HepG2 (cell line): ENCODE measurements around the gene VMA21. TPM values are rescaled to one million over a fixed set of nuclear protein-coding genes. Genes with fewer than 3 reads are reported as not detected.

ENCODE experiments used
- ATAC-seq: fragments of 200-7000 bp; cut with Tn5 transposase; 3 replicates; pipeline ENCODE4 v1.9.1; 2020; ENCODE audit warnings: mild to moderate bottlenecking, moderate library complexity
- BruUV-seq: library from RNA; stranded (reverse); fragments of 400-500 nt; replicated peaks from 2 replicates; lab custom pipeline; 2021; lab: Mats Ljungman, UMichigan
- CTCF ChIA-PET: fragments of 300-600 bp; formaldehyde crosslinking; extraction: SDS; loops from one replicate; lab custom pipeline; 2021; ENCODE audit warnings: low total read pairs, inconsistent platforms, low intra/inter-chr PET ratio; lab: Yijun Ruan, JAX
- POLR2A ChIA-PET: fragments of 350-600 bp; sonication (Branson Sonifier 250); formaldehyde crosslinking; loops from one replicate; lab custom pipeline; 2020; ENCODE audit warnings: antibody characterized with exemption, inconsistent platforms; lab: Yijun Ruan, JAX
- DNase-seq: peaks from one replicate; pipeline ENCODE4 v3.0.0-alpha.2; 2015; ENCODE audit warnings: low spot score
- FAIRE-seq: peaks from 3 replicates; lab custom pipeline; 2011; peaks lifted over from hg19 to GRCh38; lab: Jason Lieb, UNC
- H2AFZ ChIP-seq: one replicate; pipeline ENCODE4 v1.6.1; 2011; ENCODE audit warnings: low read length, inconsistent platforms
- H3K27ac ChIP-seq: fragments of 300-600 bp; 3 replicates; pipeline ENCODE4 v1.8.0; 2011; ENCODE audit warnings: mixed run types, mild to moderate bottlenecking, mixed read lengths, low read length, inconsistent platforms; ENCODE audit not compliant: insufficient read depth; ENCODE audit errors: extremely low read length
- H3K27me3 ChIP-seq, 2 experiments: fragments of 200-600 bp in 1 of 2; 2 replicates in 1 of 2; 3 replicates in 1 of 2; pipeline versions ENCODE4 v1.6.0 to v1.8.0; 2011; ENCODE audit warnings: low read length in 2 of 2, mild to moderate bottlenecking in 2 of 2, moderate library complexity in 2 of 2, inconsistent platforms in 1 of 2; ENCODE audit not compliant: insufficient read depth in 2 of 2, control insufficient read depth in 1 of 2
- H3K36me3 ChIP-seq, 2 experiments: fragments of 200-600 bp in 1 of 2; replicated peaks in 1 of 2; 2 replicates in 1 of 2; 3 replicates in 1 of 2; pipeline versions ENCODE4 v1.5.1 to v1.8.0; 2011; ENCODE audit warnings: low read length in 2 of 2, inconsistent platforms in 1 of 2; ENCODE audit not compliant: insufficient read depth in 2 of 2, control insufficient read depth in 1 of 2
- H3K4me1 ChIP-seq: 2 replicates; pipeline ENCODE4 v1.5.1; 2012; ENCODE audit warnings: low read length, inconsistent platforms; ENCODE audit not compliant: insufficient read depth
- H3K4me2 ChIP-seq: 2 replicates; pipeline ENCODE4 v1.6.0; 2011; ENCODE audit warnings: low read depth, low read length, inconsistent platforms
- H3K4me3 ChIP-seq, 3 experiments: fragments of 200-600 bp in 1 of 3; sonication (generic), shearing (Covaris generic) in 1 of 3; replicated peaks in 1 of 3; 2 replicates each; pipeline ENCODE4 v1.5.1; 2011 to 2016; ENCODE audit warnings: low read length in 3 of 3, inconsistent platforms in 2 of 3, low read depth in 2 of 3, mild to moderate bottlenecking in 2 of 3, control low read depth in 1 of 3, mixed read lengths in 1 of 3; ENCODE audit not compliant: insufficient read depth in 1 of 3
- H3K79me2 ChIP-seq: one replicate; pipeline ENCODE4 v1.6.1; 2011; ENCODE audit warnings: low read length, inconsistent platforms; ENCODE audit not compliant: insufficient read depth
- H3K9ac ChIP-seq: 2 replicates; pipeline ENCODE4 v1.6.0; 2011; ENCODE audit warnings: mild to moderate bottlenecking, low read depth, low read length, inconsistent platforms; ENCODE audit not compliant: insufficient read depth
- H3K9me3 ChIP-seq: 2 replicates; pipeline ENCODE4 v1.5.1; 2012; ENCODE audit warnings: mild to moderate bottlenecking, low read length
- H4K20me1 ChIP-seq: 2 replicates; pipeline ENCODE4 v1.6.0; 2011; ENCODE audit warnings: inconsistent platforms, mild to moderate bottlenecking, low read length, moderate library complexity; ENCODE audit not compliant: insufficient read depth
- IKZF4 ChIP-seq: sonication (generic); formaldehyde crosslinking; IDR thresholded peaks from 2 replicates; pipeline ENCODE4 v1.5.1; 2020; ENCODE audit warnings: borderline replicate concordance, mild to moderate bottlenecking, low read depth, missing genetic modification reagents; ENCODE audit errors: not compliant biosample characterization
- MLLT10 ChIP-seq: sonication (generic); formaldehyde crosslinking; IDR thresholded peaks from 2 replicates; pipeline ENCODE4 v1.4.0; 2020; ENCODE audit warnings: missing genetic modification reagents
- PAX8 ChIP-seq: sonication (generic); formaldehyde crosslinking; IDR thresholded peaks from 2 replicates; pipeline ENCODE4 v1.8.0; 2022; ENCODE audit warnings: mild to moderate bottlenecking, missing genetic modification reagents, borderline replicate concordance
- WGBS: methylation state at CpG from one replicate; pipeline ENCODE4 v1.1.6; 2017; ENCODE audit warnings: low lambda C conversion rate; 5-methylcytosine and 5-hydroxymethylcytosine counted together
- in situ Hi-C: cut with HindIII; loops from 2 replicates; pipeline ENCODE4 v1.10.0; 2017; ENCODE audit warnings: low pct_unique_long_range_greater_than_20kb; ENCODE audit not compliant: extremely low pct_ligation_motif_present
- intact Hi-C: fragments of 100-400 bp; cut with micrococcal nuclease; formaldehyde crosslinking; loops from one replicate; pipeline ENCODE4 v1.10.0; 2022; ENCODE audit not compliant: unreplicated experiment
- polyA plus RNA-seq, 8 experiments: library from polyadenylated mRNA; depleted of rRNA in 3 of 8; stranded (reverse) in 7 of 8; unstranded in 1 of 8; fragments of >200 nt; fragmentation: Illumina TruSeq in 4 of 8; extraction: Trizol in 4 of 8; gene quantifications; 2 replicates each; pipeline versions ENCODE4 v1.2.1 to v1.2.3, GENCODE V29; 2011 to 2016; ENCODE audit warnings: low read depth in 4 of 8, missing spikeins in 1 of 8, mixed read lengths in 1 of 8; ENCODE audit not compliant: insufficient read depth in 1 of 8
- total RNA-seq, 5 experiments: library from RNA; depleted of rRNA; stranded (reverse); fragments of >200 nt; fragmentation: Illumina TruSeq; extraction: Trizol; gene quantifications; 2 replicates each; pipeline ENCODE4 v1.2.3, GENCODE V29; 2016; ENCODE audit warnings: low read depth in 1 of 5
- TF ChIP-seq, protein P1 (sequence below): sonication (generic); formaldehyde crosslinking; IDR thresholded peaks from 2 replicates; pipeline ENCODE4 v1.4.0; 2020; ENCODE audit warnings: missing genetic modification reagents, borderline replicate concordance

The VMA21 gene
- total and polyA plus RNA-seq, 2 of the 13 experiments (the other 11 are each of a cell fraction or from before 2014, with no cell fraction given) = 20.9 to 42.4 TPM

DNA sequence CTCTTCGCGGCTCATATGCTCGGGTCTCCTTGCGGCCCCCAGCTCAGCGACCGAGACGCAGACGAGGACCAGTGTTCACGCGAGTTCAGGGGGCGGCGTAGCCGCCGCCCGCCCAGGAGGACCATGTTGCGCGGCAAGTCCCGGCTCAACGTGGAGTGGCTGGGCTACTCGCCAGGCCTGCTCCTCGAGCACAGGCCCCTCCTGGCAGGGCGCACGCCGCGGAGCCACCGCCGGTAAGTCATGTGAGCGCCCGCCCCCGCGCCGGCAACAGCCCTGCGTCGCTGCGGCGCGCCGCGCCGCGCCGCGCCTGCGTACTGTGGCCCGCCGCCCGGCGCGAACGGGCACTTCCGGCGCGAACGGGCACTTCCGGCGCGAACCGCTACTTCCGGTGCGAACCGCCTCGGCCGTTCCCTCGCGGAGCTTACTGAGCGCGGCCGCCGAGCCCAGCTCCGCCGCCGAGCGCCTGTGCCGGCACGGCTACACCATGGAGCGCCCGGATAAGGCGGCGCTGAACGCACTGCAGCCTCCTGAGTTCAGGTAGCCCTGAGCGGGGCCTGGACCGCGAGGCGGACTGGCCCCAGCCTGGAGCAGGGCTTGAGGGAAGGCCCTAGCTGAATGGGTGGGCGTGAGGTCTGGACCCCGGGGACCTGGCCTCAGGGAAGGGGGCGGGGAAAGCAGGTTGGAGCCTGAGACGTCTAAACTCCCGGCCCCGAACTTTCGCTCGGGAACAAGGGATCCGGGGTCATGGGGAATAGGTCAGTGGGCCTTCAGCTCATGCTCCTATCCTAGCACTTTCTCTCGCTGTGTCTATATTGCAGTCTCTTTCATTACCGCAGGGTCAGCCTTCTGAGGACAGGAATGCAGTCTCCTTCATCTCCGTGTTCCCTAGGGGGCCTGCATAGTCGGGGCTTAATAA, at the start of gene VMA21 (continued):
- TF ChIP-seq, protein P1, sequence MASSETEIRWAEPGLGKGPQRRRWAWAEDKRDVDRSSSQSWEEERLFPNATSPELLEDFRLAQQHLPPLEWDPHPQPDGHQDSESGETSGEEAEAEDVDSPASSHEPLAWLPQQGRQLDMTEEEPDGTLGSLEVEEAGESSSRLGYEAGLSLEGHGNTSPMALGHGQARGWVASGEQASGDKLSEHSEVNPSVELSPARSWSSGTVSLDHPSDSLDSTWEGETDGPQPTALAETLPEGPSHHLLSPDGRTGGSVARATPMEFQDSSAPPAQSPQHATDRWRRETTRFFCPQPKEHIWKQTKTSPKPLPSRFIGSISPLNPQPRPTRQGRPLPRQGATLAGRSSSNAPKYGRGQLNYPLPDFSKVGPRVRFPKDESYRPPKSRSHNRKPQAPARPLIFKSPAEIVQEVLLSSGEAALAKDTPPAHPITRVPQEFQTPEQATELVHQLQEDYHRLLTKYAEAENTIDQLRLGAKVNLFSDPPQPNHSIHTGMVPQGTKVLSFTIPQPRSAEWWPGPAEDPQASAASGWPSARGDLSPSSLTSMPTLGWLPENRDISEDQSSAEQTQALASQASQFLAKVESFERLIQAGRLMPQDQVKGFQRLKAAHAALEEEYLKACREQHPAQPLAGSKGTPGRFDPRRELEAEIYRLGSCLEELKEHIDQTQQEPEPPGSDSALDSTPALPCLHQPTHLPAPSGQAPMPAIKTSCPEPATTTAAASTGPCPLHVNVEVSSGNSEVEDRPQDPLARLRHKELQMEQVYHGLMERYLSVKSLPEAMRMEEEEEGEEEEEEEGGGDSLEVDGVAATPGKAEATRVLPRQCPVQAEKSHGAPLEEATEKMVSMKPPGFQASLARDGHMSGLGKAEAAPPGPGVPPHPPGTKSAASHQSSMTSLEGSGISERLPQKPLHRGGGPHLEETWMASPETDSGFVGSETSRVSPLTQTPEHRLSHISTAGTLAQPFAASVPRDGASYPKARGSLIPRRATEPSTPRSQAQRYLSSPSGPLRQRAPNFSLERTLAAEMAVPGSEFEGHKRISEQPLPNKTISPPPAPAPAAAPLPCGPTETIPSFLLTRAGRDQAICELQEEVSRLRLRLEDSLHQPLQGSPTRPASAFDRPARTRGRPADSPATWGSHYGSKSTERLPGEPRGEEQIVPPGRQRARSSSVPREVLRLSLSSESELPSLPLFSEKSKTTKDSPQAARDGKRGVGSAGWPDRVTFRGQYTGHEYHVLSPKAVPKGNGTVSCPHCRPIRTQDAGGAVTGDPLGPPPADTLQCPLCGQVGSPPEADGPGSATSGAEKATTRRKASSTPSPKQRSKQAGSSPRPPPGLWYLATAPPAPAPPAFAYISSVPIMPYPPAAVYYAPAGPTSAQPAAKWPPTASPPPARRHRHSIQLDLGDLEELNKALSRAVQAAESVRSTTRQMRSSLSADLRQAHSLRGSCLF (CRISPR knock-in tag) = no peak
- peak; percentile 10 for TF ChIP-seq IKZF4 (CRISPR knock-in tag)

DNA sequence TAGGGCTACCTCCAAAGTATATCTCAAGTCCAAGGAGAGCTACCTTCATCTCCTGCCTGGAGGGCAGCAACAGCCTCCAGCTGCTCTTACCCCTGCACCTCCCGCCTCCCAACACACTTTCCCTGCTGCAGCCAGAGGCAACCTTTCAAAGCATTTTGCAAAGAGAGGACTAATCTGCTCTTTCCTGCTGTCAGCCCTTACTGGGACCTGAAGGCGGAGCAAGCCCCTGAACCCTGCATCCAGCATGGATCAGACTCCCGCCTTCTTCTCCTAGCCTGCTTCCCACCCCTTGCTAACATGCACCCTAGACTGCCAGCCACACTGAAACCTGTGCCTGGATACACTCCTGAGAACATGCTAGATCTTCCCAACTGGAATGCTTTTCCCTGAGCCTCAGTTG, 37.7 kb upstream of the VMA21 start:
- in situ Hi-C loops = loop anchor here (25.0 kb wide), 1 partner anchor 197 kb away; no protein-coding TSS in a partner anchor
- Histone ChIP-seq H4K20me1 (no peaks in the 10 kb centered on the region), H3K4me3 (no peak overlapping the region), H3K4me2 (no peak overlapping the region), H3K27ac (no peak overlapping the region), H3K27me3 (no peaks in the 10 kb centered on the region; a peak in 1 of 5 replicates), H3K4me1 (no peaks in the 10 kb centered on the region), H3K9me3 (no peaks in the 10 kb centered on the region), H3K79me2 (no peaks in the 10 kb centered on the region), H3K9ac (no peak overlapping the region), H2AFZ (no peak overlapping the region), H3K36me3 (no peaks in the 10 kb centered on the region)
- BruUV-seq = no TSS peak
- TF ChIP-seq PAX8 (CRISPR knock-in tag) = no peak
- TF ChIP-seq MLLT10 (CRISPR knock-in tag) = no peak
- ChIA-PET POLR2A (no interaction called here), CTCF (interaction anchor here (0.9 kb wide), 1 partner anchor 208 kb away, joined by 3 read pairs; no protein-coding TSS in a partner anchor)
- WGBS = 0% methylated on average over 2 of the region's 3 CpGs
- intact Hi-C loops = no loop called here
- ATAC-seq (no peak), FAIRE-seq (no peak), DNase-seq (no peak)
